Measurements from ENCODE around the gene GAGE2A.
"Not testable (repeated sequence)": the region's sequence is repeated elsewhere in the genome, so short reads cannot be mapped to it uniquely, and the experiment has no call there.

The GAGE2A gene

GRCh38 chrX:49589196-49589595 is at the start of gene GAGE2A:
Gene GAGE2A, plus strand, starts transcription at chrX:49589496. Its CDS starts 1,155 bp downstream, at chrX:49590651.
- not testable (repeated sequence) for DNase-seq

- DNase-seq: not testable (repeated sequence)
These were observed 47.9 kb upstream of the GAGE2A start, which contains the start of gene GAGE12D for GRCh38 chrX:49541433-49541832. Gene GAGE12D, plus strand, starts transcription at chrX:49541733. Its CDS starts 1,155 bp downstream, at chrX:49542888.

GRCh38 chrX:49550989-49551388 is 38.3 kb upstream of the GAGE2A start, which contains the start of gene GAGE12E:
Gene GAGE12E, plus strand, starts transcription at chrX:49551289. Its CDS starts 1,155 bp downstream, at chrX:49552444.
- not testable (repeated sequence) for DNase-seq

GRCh38 chrX:49560542-49560941 is 28.8 kb upstream of the GAGE2A start, which contains the start of gene GAGE12F:
Gene GAGE12F, plus strand, starts transcription at chrX:49560842. Its CDS starts 1,155 bp downstream, at chrX:49561997.
- not testable (repeated sequence) for DNase-seq

- DNase-seq: not testable (repeated sequence)
These were observed 20.6 kb upstream of the GAGE2A start for GRCh38 chrX:49568728-49569127.

GRCh38 chrX:49569152-49569551 is 20.1 kb upstream of the GAGE2A start:
- not testable (repeated sequence) for DNase-seq

- not testable (repeated sequence) for DNase-seq
These were observed 19.2 kb upstream of the GAGE2A start, which contains the start of gene GAGE12G for GRCh38 chrX:49570100-49570499. Gene GAGE12G, plus strand, starts transcription at chrX:49570400. Its CDS starts 1,155 bp downstream, at chrX:49571555.

GRCh38 chrX:49579649-49580048 is 9.6 kb upstream of the GAGE2A start, which contains the start of gene GAGE12H:
Gene GAGE12H, plus strand, starts transcription at chrX:49579949. Its CDS starts 1,155 bp downstream, at chrX:49581104.
- not testable (repeated sequence) for DNase-seq

GRCh38 chrX:49589769-49590478 is 628 bp downstream of the GAGE2A start:
- DNase-seq: not testable (repeated sequence)

- DNase-seq: not testable (repeated sequence)
These were observed 1.2 kb downstream of the GAGE2A start for GRCh38 chrX:49590488-49590887.

GRCh38 chrX:49598720-49599119 is 9.4 kb downstream of the GAGE2A start, which contains the start of gene GAGE1:
Gene GAGE1, plus strand, starts transcription at chrX:49599020. Its CDS starts 1,155 bp downstream, at chrX:49600175.
- DNase-seq: not testable (repeated sequence)

GRCh38 chrX:49610718-49611310 is 21.5 kb downstream of the GAGE2A start:
- no peak for DNase-seq

- no peak for DNase-seq
These were observed 29.3 kb downstream of the GAGE2A start for GRCh38 chrX:49618574-49618973.

- DNase-seq: peak in 1 of 2 experiments; percentile 3
These were observed 37.9 kb downstream of the GAGE2A start for GRCh38 chrX:49627086-49627777.

- no peak for DNase-seq
These were observed 55.8 kb downstream of the GAGE2A start for GRCh38 chrX:49644991-49645637.
